ENCODE measurements around the gene PIH1D1. TPM values are rescaled to one million over a fixed set of nuclear protein-coding genes. Genes with fewer than 3 reads are reported as not detected.

Gene PIH1D1
- total RNA-seq, 1 donor from 2014 or later = 125 TPM

DNA sequence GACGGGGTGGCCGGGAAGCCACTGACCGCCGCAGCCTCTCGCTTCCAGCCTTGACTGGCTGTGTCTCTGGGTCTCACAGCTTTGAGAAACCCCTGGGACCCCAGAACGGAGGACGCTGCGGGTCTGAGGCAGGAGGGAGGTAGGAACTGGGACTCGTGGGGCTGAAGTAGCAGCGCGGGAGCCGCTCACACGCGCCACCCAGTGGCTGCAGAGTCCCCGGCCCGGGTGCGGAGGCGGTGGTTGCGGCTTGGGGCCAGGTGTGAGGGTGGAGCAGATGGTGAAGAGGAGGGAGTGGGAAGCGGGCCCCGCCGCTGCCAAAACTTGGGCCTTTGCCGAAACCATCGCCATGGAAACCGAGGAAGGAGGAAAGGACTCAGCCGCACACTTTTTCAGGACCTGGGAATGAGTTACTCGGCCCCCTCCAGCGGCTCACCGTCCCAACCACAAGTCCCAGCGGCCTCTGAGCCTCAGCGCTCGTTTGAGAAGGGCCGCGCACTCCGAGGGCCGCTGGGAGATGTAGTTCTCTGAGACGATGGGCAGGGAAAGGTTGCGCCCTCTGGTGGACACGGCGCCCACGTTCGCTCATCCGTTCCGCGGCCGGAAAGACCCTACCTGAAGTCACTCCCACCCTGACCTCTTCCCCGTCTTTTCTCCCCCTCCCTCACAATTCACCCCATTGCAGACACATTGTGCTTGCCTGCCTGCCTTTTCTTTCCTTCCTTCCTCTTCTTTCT lies 8.1 kb downstream of the PIH1D1 start:
- H3K4me3 Mint-ChIP-seq (ENCODE audit: low read depth) = peak overlapping the region; percentile 75
- H3K27ac Mint-ChIP-seq = peak overlapping the region; percentile 87

GRCh38 chr19:49442771-49443365 lies 8.7 kb downstream of the PIH1D1 start:
- Mint-ChIP-seq H3K27me3 (peaks cover 45% of the 10 kb centered on the region), H3K27ac (peak overlapping the region; percentile 87), H3K36me3 (ENCODE audit: insufficient read depth) (peaks cover 2% of the 10 kb centered on the region), H3K4me1 (ENCODE audit: low read depth) (peaks cover 4% of the 10 kb centered on the region), H3K4me3 (ENCODE audit: low read depth) (peak overlapping the region; percentile 75), H3K9me3 (ENCODE audit: low read depth) (no peaks in the 10 kb centered on the region)
- TF ChIP-seq CTCF (IDR thresholded peaks at IDR 0.05; ENCODE audit: unreplicated experiment) = no peak
- peak; percentile 71 for DNase-seq (ENCODE audit: low spot score, unreplicated experiment)

More for the DNA sequence above, 8.1 kb downstream of the PIH1D1 start:
- Mint-ChIP-seq H3K27me3 (peaks cover 39% of the 10 kb centered on the region), H3K36me3 (ENCODE audit: insufficient read depth) (peaks cover 6% of the 10 kb centered on the region), H3K4me1 (ENCODE audit: low read depth) (peaks cover 4% of the 10 kb centered on the region), H3K9me3 (ENCODE audit: low read depth) (no peaks in the 10 kb centered on the region)
- peak; percentile 75 for TF ChIP-seq CTCF (IDR thresholded peaks at IDR 0.05; ENCODE audit: unreplicated experiment)
- DNase-seq (ENCODE audit: low spot score, unreplicated experiment) = peak; percentile 93

DNA sequence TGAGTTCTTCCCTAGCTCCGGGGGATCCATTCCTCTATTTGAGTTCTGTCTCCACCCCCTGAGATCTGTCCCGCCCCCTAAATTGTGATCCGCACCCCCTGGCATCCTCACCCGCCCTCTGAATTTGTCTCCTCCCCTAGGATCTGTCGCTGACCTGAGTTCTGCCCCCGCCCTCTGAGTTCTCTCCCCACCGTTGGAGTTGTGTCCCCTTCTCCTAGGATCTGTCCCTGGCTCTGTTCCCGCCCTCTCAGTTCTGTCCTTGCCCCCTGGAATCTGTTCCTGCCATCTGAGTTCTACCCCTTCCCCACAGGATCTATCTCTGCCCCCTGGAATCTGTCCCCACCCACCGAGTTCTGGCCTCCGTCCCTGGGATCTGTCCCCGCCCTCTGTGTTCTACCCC lies 9.3 kb downstream of the PIH1D1 start:
- peak overlapping the region; percentile 75 for H3K4me3 Mint-ChIP-seq (ENCODE audit: low read depth)
- H3K4me1 Mint-ChIP-seq (ENCODE audit: low read depth) = peaks cover 4% of the 10 kb centered on the region
- no peak overlapping the region for H3K27ac Mint-ChIP-seq
- peaks cover 2% of the 10 kb centered on the region for H3K36me3 Mint-ChIP-seq (ENCODE audit: insufficient read depth)
- H3K9me3 Mint-ChIP-seq (ENCODE audit: low read depth) = no peaks in the 10 kb centered on the region
- peaks cover 51% of the 10 kb centered on the region for H3K27me3 Mint-ChIP-seq
- DNase-seq (ENCODE audit: low spot score, unreplicated experiment) = no peak
- no peak for TF ChIP-seq CTCF (IDR thresholded peaks at IDR 0.05; ENCODE audit: unreplicated experiment)

- H3K4me1 Mint-ChIP-seq (ENCODE audit: low read depth) = peaks cover 4% of the 10 kb centered on the region
- no peak overlapping the region for H3K27ac Mint-ChIP-seq
- peak overlapping the region; percentile 75 for H3K4me3 Mint-ChIP-seq (ENCODE audit: low read depth)
- H3K27me3 Mint-ChIP-seq = peaks cover 55% of the 10 kb centered on the region
- TF ChIP-seq CTCF (IDR thresholded peaks at IDR 0.05; ENCODE audit: unreplicated experiment) = no peak
- H3K36me3 Mint-ChIP-seq (ENCODE audit: insufficient read depth) = peaks cover 2% of the 10 kb centered on the region
- DNase-seq (ENCODE audit: low spot score, unreplicated experiment) = no peak
- no peaks in the 10 kb centered on the region for H3K9me3 Mint-ChIP-seq (ENCODE audit: low read depth)
Measured at GRCh38 chr19:49441960-49442350, 9.7 kb downstream of the PIH1D1 start.

GRCh38 chr19:49441210-49441959 lies 10.2 kb downstream of the PIH1D1 start, which contains the start of gene SLC17A7:
Gene SLC17A7, minus strand, starts transcription at chr19:49441527. Its CDS starts 148 bp downstream, at chr19:49441379.
- Mint-ChIP-seq H3K36me3 (ENCODE audit: insufficient read depth) (peaks cover 2% of the 10 kb centered on the region), H3K4me3 (ENCODE audit: low read depth) (peak within 1 kb of the TSS; percentile 75), H3K27ac (no peak within 1 kb of the TSS), H3K4me1 (ENCODE audit: low read depth) (peaks cover 4% of the 10 kb centered on the region), H3K27me3 (peaks cover 60% of the 10 kb centered on the region), H3K9me3 (ENCODE audit: low read depth) (no peaks in the 10 kb centered on the region)
- no peak for DNase-seq (ENCODE audit: low spot score, unreplicated experiment)
- no peak for TF ChIP-seq CTCF (IDR thresholded peaks at IDR 0.05; ENCODE audit: unreplicated experiment)
